WTC11 (cell line): ENCODE data around the gene FASTK. TPM values are rescaled to one million over a fixed set of nuclear protein-coding genes. Genes with fewer than 3 reads are reported as not detected.

ENCODE experiments used
- ATAC-seq: fragments of 200-7000 bp; cut with Tn5 transposase; 2 replicates; pipeline ENCODE4 v1.10.0; 2021; ENCODE audit warnings: mild to moderate bottlenecking, moderate library complexity
- CTCF ChIA-PET: fragments of 300-600 bp; sonication (Branson Sonifier 250); formaldehyde crosslinking; loops from one replicate; lab custom pipeline; 2021; ENCODE audit warnings: antibody characterized with exemption; lab: Charles Lee
- POLR2A ChIA-PET: fragments of 350-600 bp; sonication (Branson Sonifier 250); formaldehyde crosslinking; loops from one replicate; lab custom pipeline; 2021; ENCODE audit warnings: antibody characterized with exemption; lab: Charles Lee
- DNase-seq: peaks from one replicate; pipeline ENCODE4 v3.0.0; 2021; ENCODE audit warnings: low spot score
- H3K27ac Mint-ChIP-seq: 2 replicates; pipeline ENCODE4 v1.8.0; 2021; ENCODE audit warnings: mixed read lengths
- H3K27me3 Mint-ChIP-seq: 2 replicates; pipeline ENCODE4 v1.8.0; 2021; ENCODE audit warnings: low read depth, mild to moderate bottlenecking, moderate library complexity, mixed read lengths
- H3K36me3 Mint-ChIP-seq: 2 replicates; pipeline ENCODE4 v1.8.0; 2021; ENCODE audit warnings: mixed read lengths
- H3K4me1 Mint-ChIP-seq: 2 replicates; pipeline ENCODE4 v1.8.0; 2022; ENCODE audit warnings: mixed read lengths
- H3K4me3 Mint-ChIP-seq: 2 replicates; pipeline ENCODE4 v1.8.0; 2021; ENCODE audit warnings: mild to moderate bottlenecking, moderate library complexity, mixed read lengths
- H3K9me3 Mint-ChIP-seq: 2 replicates; pipeline ENCODE4 v1.8.0; 2021; ENCODE audit warnings: mixed read lengths
- ARID4B ChIP-seq: sonication (generic); formaldehyde crosslinking; IDR thresholded peaks from 2 replicates; pipeline ENCODE4 v1.8.0; 2023; ENCODE audit warnings: missing genetic modification reagents, mild to moderate bottlenecking, borderline replicate concordance
- ATF1 ChIP-seq: sonication (generic); formaldehyde crosslinking; IDR thresholded peaks from 2 replicates; pipeline ENCODE4 v1.8.1; 2023; ENCODE audit warnings: mild to moderate bottlenecking, moderate library complexity, missing genetic modification reagents
- CDX4 ChIP-seq: fragments of 250-450 bp; sonication (Bioruptor Pico); IDR thresholded peaks from 2 replicates; pipeline ENCODE4 v1.9.0; 2021; ENCODE audit warnings: moderate library complexity, mild to moderate bottlenecking, inconsistent platforms, borderline replicate concordance
- CTCF ChIP-seq: fragments of 200-600 bp; IDR thresholded peaks from 2 replicates; pipeline ENCODE4 v1.8.0; 2022; ENCODE audit warnings: antibody characterized with exemption
- ERG ChIP-seq: fragments of 250-450 bp; sonication (Bioruptor Pico); IDR thresholded peaks from 2 replicates; pipeline ENCODE4 v1.8.0; 2021; ENCODE audit warnings: mild to moderate bottlenecking
- FOXK1 ChIP-seq: sonication (generic); formaldehyde crosslinking; IDR thresholded peaks from 2 replicates; pipeline ENCODE4 v1.8.0; 2022; ENCODE audit warnings: mild to moderate bottlenecking, moderate library complexity, missing genetic modification reagents
- GRHL2 ChIP-seq: fragments of 250-450 bp; sonication (Bioruptor Pico); IDR thresholded peaks from 2 replicates; pipeline ENCODE4 v1.8.0; 2022; ENCODE audit warnings: mild to moderate bottlenecking, moderate library complexity; ENCODE audit not compliant: insufficient replicate concordance, severe bottlenecking
- MLX ChIP-seq: sonication (generic); formaldehyde crosslinking; IDR thresholded peaks from 2 replicates; pipeline ENCODE4 v1.8.1; 2023; ENCODE audit warnings: mild to moderate bottlenecking, missing genetic modification reagents, moderate library complexity
- MXD4 ChIP-seq: fragments of 250-450 bp; sonication (Bioruptor Pico); IDR thresholded peaks from 2 replicates; pipeline ENCODE4 v1.8.0; 2021; ENCODE audit warnings: mild to moderate bottlenecking, moderate library complexity, borderline replicate concordance
- NFE2L1 ChIP-seq: sonication (generic); formaldehyde crosslinking; IDR thresholded peaks from 2 replicates; pipeline ENCODE4 v1.8.1; 2023; ENCODE audit warnings: missing genetic modification reagents
- NR1H2 ChIP-seq: sonication (generic); formaldehyde crosslinking; IDR thresholded peaks from 2 replicates; pipeline ENCODE4 v1.9.0; 2021; ENCODE audit warnings: mild to moderate bottlenecking, moderate library complexity, missing genetic modification reagents
- PRRX2 ChIP-seq: fragments of 250-450 bp; sonication (Bioruptor Pico); IDR thresholded peaks from 2 replicates; pipeline ENCODE4 v1.8.0; 2021; ENCODE audit warnings: mild to moderate bottlenecking
- SOX15 ChIP-seq: fragments of 250-450 bp; sonication (Bioruptor Pico); IDR thresholded peaks from 2 replicates; pipeline ENCODE4 v1.9.0; 2021; ENCODE audit warnings: mild to moderate bottlenecking
- ZNF317 ChIP-seq: sonication (generic); formaldehyde crosslinking; IDR thresholded peaks from 2 replicates; pipeline ENCODE4 v1.8.1; 2023; ENCODE audit warnings: low read depth, mild to moderate bottlenecking, moderate library complexity, missing genetic modification reagents, borderline replicate concordance
- ZNF532 ChIP-seq: fragments of 250-450 bp; sonication (Bioruptor Pico); IDR thresholded peaks from 2 replicates; pipeline ENCODE4 v1.9.0; 2021; ENCODE audit warnings: mild to moderate bottlenecking, borderline replicate concordance
- total RNA-seq: library from RNA; stranded (reverse); gene quantifications from 3 replicates; pipeline ENCODE4 v1.2.3, GENCODE V29; 2021

Gene FASTK
- total RNA-seq, 1 experiment from 2014 or later, result 70.2 TPM

GRCh38 chr7:151048911-151049463 lies 31.6 kb downstream of the FASTK start (continued):
- TF ChIP-seq ZNF532 (CRISPR knock-in tag), result no peak

GRCh38 chr7:151047976-151048815 lies 32.4 kb downstream of the FASTK start, which contains the start of gene ASIC3:
Gene ASIC3 (plus strand): TSS chr7:151048531. CDS start chr7:151048886, 355 bp downstream.
- no peaks in the 10 kb centered on the region for H3K9me3 Mint-ChIP-seq
- no peak for DNase-seq
- peaks cover 34% of the 10 kb centered on the region for H3K27me3 Mint-ChIP-seq
- ChIA-PET CTCF (interaction anchor here (0.9 to 1.3 kb wide), 3 partner anchors 30 to 76 kb away, joined by 3 read pairs; no protein-coding TSS in a partner anchor), POLR2A (no interaction called here)
- H3K36me3 Mint-ChIP-seq, result no peaks in the 10 kb centered on the region
- H3K4me1 Mint-ChIP-seq, result 0 out of 2 replicates have a peak, but pooled peaks cover 2% of the 10 kb centered on the region
- no peak for ATAC-seq
- no peak within 1 kb of the TSS for H3K27ac Mint-ChIP-seq
- no peak within 1 kb of the TSS for H3K4me3 Mint-ChIP-seq
- TF ChIP-seq ZNF317 (CRISPR knock-in tag), result no peak
- TF ChIP-seq GRHL2, result no peak
- no peak for TF ChIP-seq NR1H2 (CRISPR knock-in tag)
- TF ChIP-seq PRRX2, result no peak
- TF ChIP-seq FOXK1 (CRISPR knock-in tag), result no peak
- no peak for TF ChIP-seq NFE2L1 (CRISPR knock-in tag)
- no peak for TF ChIP-seq ARID4B
- no peak for TF ChIP-seq CTCF
- TF ChIP-seq CDX4, result no peak
- TF ChIP-seq MLX, result no peak
- TF ChIP-seq ZNF532 (CRISPR knock-in tag), result no peak
- TF ChIP-seq ATF1 (CRISPR knock-in tag), result no peak
- no peak for TF ChIP-seq MXD4 (CRISPR knock-in tag)
- TF ChIP-seq ERG (CRISPR knock-in tag), result no peak
- TF ChIP-seq SOX15 (CRISPR knock-in tag), result no peak
